HEK293T (cell line): ENCODE measurements around the gene NFIC.

ENCODE experiments used
- ARNT ChIP-seq: fragments of 450-650 bp; IDR thresholded peaks from 2 replicates; pipeline ENCODE4 v1.6.1; 2017; ENCODE audit warnings: mild to moderate bottlenecking
- BHLHE40 ChIP-seq: fragments of 450-650 bp; IDR thresholded peaks from 2 replicates; pipeline ENCODE4 v1.6.1; 2016; ENCODE audit warnings: mild to moderate bottlenecking, moderate library complexity, borderline replicate concordance
- CTBP1 ChIP-seq: fragments of 450-650 bp; IDR thresholded peaks from 2 replicates; pipeline ENCODE4 v1.6.1; 2016; ENCODE audit warnings: borderline replicate concordance
- ELF4 ChIP-seq: fragments of 450-650 bp; IDR thresholded peaks from 2 replicates; pipeline ENCODE4 v1.6.1; 2017; ENCODE audit warnings: antibody characterized with exemption
- FOXK2 ChIP-seq: fragments of 450-650 bp; IDR thresholded peaks from 2 replicates; pipeline ENCODE4 v1.6.1; 2016; ENCODE audit warnings: mild to moderate bottlenecking
- L3MBTL2 ChIP-seq: fragments of 450-650 bp; conservative IDR thresholded peaks from 2 replicates; pipeline ENCODE4 v1.6.1; 2016; ENCODE audit warnings: mild to moderate bottlenecking
- NFRKB ChIP-seq: fragments of 450-650 bp; IDR thresholded peaks from 2 replicates; pipeline ENCODE4 v1.6.1; 2016; ENCODE audit warnings: mild to moderate bottlenecking, moderate library complexity
- SP1 ChIP-seq: fragments of 450-650 bp; IDR thresholded peaks from 2 replicates; pipeline ENCODE4 v1.6.1; 2017
- SUZ12 ChIP-seq: fragments of 450-650 bp; IDR thresholded peaks from 2 replicates; pipeline ENCODE4 v1.6.1; 2016; ENCODE audit warnings: mild to moderate bottlenecking
- TARDBP ChIP-seq: fragments of 450-650 bp; IDR thresholded peaks from 2 replicates; pipeline ENCODE4 v1.6.1; 2016
- ZNF384 ChIP-seq: fragments of 450-650 bp; IDR thresholded peaks from 2 replicates; pipeline ENCODE4 v1.6.1; 2016
- TF ChIP-seq, protein P1 (sequence below): fragments of 450-650 bp; IDR thresholded peaks from 2 replicates; pipeline ENCODE4 v1.6.1; 2016

DNA sequence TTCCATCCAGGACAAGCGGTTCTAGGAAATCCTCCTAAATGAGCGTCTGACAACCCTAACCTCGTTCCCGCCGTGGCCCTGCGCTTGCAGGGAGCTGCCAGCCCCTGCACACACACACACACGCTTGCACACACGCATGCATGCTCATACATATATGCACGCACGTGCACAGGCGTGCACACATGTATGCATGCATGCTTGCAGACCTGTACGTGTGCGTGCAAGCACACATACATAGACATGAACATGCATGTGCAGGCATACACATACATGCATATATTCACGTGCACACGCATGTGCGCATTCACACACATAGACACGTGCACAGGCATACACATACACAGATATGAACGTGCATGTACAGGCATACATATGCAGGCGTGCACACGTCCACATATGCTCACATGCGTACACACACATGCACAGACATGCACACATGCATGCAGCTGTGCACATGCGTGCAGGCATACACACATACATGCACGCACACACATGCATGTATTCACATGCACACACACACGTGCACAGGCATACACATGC, 78.4 kb downstream of the NFIC start:
- TF ChIP-seq FOXK2 (no peak), ARNT (no peak), NFRKB (no peak), SP1 (no peak), BHLHE40 (no peak), CTBP1 (no peak), ZNF384 (no peak), L3MBTL2 (no peak), TARDBP (no peak), ELF4 (no peak), SUZ12 (no peak)
- TF ChIP-seq, protein P1, sequence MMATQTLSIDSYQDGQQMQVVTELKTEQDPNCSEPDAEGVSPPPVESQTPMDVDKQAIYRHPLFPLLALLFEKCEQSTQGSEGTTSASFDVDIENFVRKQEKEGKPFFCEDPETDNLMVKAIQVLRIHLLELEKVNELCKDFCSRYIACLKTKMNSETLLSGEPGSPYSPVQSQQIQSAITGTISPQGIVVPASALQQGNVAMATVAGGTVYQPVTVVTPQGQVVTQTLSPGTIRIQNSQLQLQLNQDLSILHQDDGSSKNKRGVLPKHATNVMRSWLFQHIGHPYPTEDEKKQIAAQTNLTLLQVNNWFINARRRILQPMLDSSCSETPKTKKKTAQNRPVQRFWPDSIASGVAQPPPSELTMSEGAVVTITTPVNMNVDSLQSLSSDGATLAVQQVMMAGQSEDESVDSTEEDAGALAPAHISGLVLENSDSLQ: no peak
